Suprapubic skin (tissue), 3 donors: ENCODE measurements around the gene CCL19.

Source experiments
- CTCF ChIP-seq, 2 donors: fragments of 200-600 bp in 1 of 2; fragments of 450-650 bp in 1 of 2; sonication (generic) in 1 of 2; IDR thresholded peaks; one replicate each; pipeline ENCODE4 v1.5.1; 2016 to 2019; ENCODE audit warnings: antibody characterized with exemption in 2 of 2, mild to moderate bottlenecking in 1 of 2, moderate library complexity in 1 of 2
- POLR2AphosphoS5 ChIP-seq, 3 donors: sonication (generic); formaldehyde crosslinking; IDR thresholded peaks; one replicate each; pipeline ENCODE4 v1.6.1; 2017; ENCODE audit warnings: antibody characterized with exemption in 3 of 3

- no peak for TF ChIP-seq CTCF (IDR thresholded peaks at IDR 0.05)
- no peak for TF ChIP-seq POLR2AphosphoS5 (IDR thresholded peaks at IDR 0.05)
Measured at GRCh38 chr9:34686231-34686630, 4.8 kb downstream of the CCL19 start.
